ENCODE measurements around the gene CRIM1. TPM values are rescaled to one million over a fixed set of nuclear protein-coding genes. Genes with fewer than 3 reads are reported as not detected.

CRIM1 gene
- total RNA-seq, 1 donor = 100 TPM

DNA sequence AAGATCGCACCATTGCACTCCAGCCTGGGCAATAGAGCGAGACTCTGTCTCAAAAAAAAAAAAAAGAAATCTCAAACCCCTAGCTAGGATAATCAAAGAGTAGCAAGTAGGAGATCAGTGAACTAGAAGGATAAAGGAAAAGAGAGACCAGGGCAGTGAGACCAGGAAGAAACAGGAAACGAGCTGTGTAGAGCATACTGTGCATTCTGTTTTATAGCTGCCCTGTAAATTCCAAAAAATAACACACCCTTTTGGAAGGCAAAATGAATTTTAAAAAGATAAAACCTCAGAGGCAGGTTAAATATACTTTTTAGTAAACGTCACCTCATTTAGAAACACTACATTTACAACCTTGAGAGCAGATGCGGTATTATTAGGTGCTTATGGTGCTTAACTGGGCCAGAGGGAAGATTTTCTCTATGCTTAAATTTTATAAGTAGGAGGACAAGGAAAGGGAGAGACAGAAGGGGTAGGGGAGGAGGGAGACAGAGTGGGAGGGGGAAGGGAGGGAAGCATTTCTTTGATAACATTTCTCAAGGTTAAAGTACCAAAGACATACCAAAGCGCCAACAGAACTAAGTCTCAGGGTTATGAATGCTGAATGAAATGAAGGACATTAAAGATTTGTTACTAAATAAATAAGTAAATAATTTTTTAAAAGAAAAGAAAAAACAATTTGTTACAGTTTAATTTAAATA lies 212.3 kb downstream of the CRIM1 start:
- TF ChIP-seq, protein P1, sequence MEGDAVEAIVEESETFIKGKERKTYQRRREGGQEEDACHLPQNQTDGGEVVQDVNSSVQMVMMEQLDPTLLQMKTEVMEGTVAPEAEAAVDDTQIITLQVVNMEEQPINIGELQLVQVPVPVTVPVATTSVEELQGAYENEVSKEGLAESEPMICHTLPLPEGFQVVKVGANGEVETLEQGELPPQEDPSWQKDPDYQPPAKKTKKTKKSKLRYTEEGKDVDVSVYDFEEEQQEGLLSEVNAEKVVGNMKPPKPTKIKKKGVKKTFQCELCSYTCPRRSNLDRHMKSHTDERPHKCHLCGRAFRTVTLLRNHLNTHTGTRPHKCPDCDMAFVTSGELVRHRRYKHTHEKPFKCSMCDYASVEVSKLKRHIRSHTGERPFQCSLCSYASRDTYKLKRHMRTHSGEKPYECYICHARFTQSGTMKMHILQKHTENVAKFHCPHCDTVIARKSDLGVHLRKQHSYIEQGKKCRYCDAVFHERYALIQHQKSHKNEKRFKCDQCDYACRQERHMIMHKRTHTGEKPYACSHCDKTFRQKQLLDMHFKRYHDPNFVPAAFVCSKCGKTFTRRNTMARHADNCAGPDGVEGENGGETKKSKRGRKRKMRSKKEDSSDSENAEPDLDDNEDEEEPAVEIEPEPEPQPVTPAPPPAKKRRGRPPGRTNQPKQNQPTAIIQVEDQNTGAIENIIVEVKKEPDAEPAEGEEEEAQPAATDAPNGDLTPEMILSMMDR (IDR thresholded peaks at IDR 0.05; ENCODE audit: insufficient read depth, low read length) = no peak
- H3K4me3 ChIP-seq (ENCODE audit: low read depth, low read length) = no peak overlapping the region
- no peak for DNase-seq (ENCODE audit: low read depth)

DNA sequence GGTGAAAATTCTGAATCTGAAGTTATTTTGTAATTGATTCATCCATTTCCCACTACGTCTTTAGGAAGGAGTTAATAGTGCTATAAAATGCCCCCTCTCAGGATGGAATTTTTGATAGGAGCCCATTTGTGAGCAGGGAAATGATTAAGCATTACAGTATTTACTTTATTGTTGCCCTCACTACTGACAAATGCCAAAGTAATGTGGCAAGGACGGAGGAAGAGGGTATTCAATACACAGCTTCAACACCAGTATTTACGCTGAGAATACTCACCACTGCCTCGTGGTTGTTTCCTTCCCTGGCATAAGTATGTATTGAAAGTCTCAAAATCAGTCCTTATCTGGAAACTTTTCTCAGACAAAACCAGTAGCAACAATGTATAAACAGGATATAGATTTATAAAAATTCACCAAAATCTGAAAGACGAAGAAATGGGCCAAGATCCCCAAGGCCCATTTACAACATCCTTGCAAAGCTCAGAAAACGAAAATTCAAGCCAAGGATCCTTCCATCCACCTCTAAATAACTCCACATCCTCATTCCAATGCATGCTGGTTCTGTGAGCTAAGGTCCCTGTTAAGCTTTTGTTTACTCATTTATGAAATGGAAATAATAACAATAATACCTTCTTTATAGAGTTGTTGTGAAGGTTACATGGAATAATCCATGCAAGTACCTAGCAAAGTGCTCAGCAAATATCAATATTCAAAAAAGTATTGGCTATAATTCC lies 213.1 kb downstream of the CRIM1 start:
- peak overlapping the region; percentile 16 for H3K4me3 ChIP-seq (ENCODE audit: low read depth, low read length)
- peak; percentile 53 for DNase-seq (ENCODE audit: low read depth)

DNA sequence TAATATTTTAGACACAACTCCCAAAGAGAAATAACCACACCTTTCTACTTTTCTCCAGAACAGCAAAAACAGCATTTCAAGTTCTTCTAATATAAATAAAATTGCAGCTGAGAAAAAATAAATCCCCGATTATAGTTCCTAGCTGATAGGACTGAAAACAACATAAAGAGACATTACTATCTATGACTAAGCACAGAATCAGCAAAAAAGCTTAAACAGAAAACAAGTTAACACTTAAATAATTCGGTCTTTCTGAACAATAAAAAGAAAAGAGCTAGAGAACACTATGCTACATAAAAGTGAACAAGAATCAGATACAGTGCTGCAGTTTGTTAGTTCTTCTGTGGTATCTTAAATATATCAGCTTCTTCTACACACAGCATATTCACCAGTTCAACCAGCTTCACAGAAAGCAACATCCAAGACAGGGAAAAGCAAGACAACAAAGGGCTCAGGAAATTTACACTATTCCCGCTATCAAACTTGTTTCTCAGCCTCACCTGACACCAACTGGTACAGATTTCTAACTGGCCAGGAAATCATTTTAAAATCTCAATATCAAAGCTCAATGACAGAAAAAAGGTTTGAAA lies 213.8 kb downstream of the CRIM1 start:
- H3K4me3 ChIP-seq (ENCODE audit: low read depth, low read length) = peak overlapping the region; percentile 3
- TF ChIP-seq, protein P1 (IDR thresholded peaks at IDR 0.05; ENCODE audit: insufficient read depth, low read length) = no peak
- peak; percentile 28 for DNase-seq (ENCODE audit: low read depth)

More for the DNA sequence above, 213.1 kb downstream of the CRIM1 start:
- TF ChIP-seq, protein P1 (IDR thresholded peaks at IDR 0.05; ENCODE audit: insufficient read depth, low read length) = no peak

DNA sequence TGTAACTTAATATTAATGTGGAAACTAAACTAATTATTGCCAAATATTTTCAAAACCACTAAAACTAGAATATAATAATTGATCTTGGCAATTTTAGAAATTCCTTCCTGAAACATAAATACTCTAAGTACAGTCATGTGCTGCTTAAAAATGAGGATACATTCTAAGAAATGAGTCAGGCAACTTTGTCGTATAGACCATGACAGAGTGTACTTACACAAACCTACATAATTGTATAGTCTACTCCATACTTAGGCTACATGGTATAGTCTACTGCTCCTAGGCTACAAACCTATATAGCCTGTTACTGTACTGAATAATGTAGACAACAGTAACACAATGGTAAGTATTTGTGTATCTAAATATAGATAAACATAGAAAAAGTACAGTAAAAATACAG lies 214.8 kb downstream of the CRIM1 start:
- TF ChIP-seq, protein P1 (IDR thresholded peaks at IDR 0.05; ENCODE audit: insufficient read depth, low read length) = no peak
- peak; percentile 11 for DNase-seq (ENCODE audit: low read depth)

DNA sequence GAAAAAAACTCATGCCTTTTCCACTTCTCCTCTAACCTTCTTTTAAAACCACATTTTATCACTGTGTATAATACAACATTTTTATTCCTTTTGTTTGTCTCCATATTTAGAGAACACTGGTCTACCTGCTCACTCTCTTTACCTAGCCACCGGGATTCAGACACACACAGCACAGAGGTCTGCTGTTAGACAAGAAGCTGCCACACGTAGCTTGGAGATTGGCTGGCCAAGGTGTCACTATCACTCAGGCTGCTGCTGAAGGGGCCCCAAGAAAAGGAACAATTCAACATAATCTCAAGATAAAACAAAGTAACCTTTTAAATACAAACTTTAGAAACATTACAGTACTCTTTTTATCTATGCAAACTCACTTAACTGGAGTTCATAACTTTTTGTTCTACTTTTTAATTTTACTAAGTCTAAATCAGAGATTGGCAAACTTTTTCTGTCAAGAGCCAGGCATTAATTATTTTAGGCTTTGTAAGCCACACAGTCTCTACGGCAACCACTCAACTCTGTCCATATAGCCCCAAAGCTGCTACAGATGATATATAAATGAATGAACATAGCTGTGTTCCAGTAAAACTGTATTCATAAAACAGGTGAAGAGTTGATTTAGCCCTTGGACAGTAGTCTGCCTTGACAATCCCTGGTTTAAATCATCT lies 216.6 kb downstream of the CRIM1 start:
- DNase-seq (ENCODE audit: low read depth) = no peak
- H3K4me3 ChIP-seq (ENCODE audit: low read depth, low read length) = no peak overlapping the region
- TF ChIP-seq, protein P1 (IDR thresholded peaks at IDR 0.05; ENCODE audit: insufficient read depth, low read length) = no peak

More for the DNA sequence above, 214.8 kb downstream of the CRIM1 start:
- no peak overlapping the region for H3K4me3 ChIP-seq (ENCODE audit: low read depth, low read length)

DNA sequence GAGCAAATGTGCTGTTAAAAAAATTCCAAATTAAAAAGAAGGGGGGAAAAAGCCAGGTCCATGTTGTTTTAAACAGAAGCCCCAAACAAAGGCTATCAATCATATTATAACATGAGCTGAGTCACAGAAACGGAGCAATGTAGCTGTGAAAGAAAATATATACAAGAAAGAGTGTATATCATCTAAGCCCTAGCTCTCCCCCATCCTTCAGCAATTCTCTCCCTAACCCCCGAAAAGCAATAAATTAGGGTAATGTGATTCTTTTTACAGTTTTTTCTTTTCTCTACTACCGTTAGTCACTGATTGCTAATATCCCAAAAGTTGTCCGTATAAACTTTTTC lies 217.1 kb downstream of the CRIM1 start:
- no peak overlapping the region for H3K4me3 ChIP-seq (ENCODE audit: low read depth, low read length)
- TF ChIP-seq, protein P1 (IDR thresholded peaks at IDR 0.05; ENCODE audit: insufficient read depth, low read length) = no peak
- no peak for DNase-seq (ENCODE audit: low read depth)

Data from fibroblast of the aortic adventitia (primary cell).